GM12878 (cell line): ENCODE measurements around the gene SYNE4. TPM values are rescaled to one million over a fixed set of nuclear protein-coding genes. Genes with fewer than 3 reads are reported as not detected.
A peak's percentile ranks its signal among the peaks of the same experiment; 100 is the strongest.

Experiments used
- ATAC-seq: fragments of 200-7000 bp; cut with Tn5 transposase; 3 replicates; pipeline ENCODE4 v1.9.1; 2020; ENCODE audit warnings: mild to moderate bottlenecking, moderate library complexity
- BruUV-seq: library from RNA; stranded (reverse); fragments of 400-500 nt; replicated peaks from 2 replicates; lab custom pipeline; 2021; lab: Mats Ljungman, UMichigan
- CTCF ChIA-PET: fragments of 300-600 bp; sonication (Branson Sonifier 250); formaldehyde crosslinking; extraction: SDS; loops from one replicate; lab custom pipeline; 2021; ENCODE audit warnings: inconsistent platforms; lab: Yijun Ruan, JAX
- POLR2A ChIA-PET: fragments of 350-600 bp; formaldehyde crosslinking; extraction: SDS; loops from one replicate; lab custom pipeline; 2021; ENCODE audit warnings: inconsistent platforms; lab: Charles Lee
- RAD21 ChIA-PET: fragments of 300-600 bp; sonication (Branson Sonifier 250); formaldehyde crosslinking; loops from one replicate; lab custom pipeline; 2023; ENCODE audit warnings: antibody characterized with exemption; ENCODE audit not compliant: unreplicated experiment; lab: Charles Lee
- SMC1A ChIA-PET: fragments of 300-600 bp; sonication (Branson Sonifier 250); formaldehyde crosslinking; loops from one replicate; lab custom pipeline; 2023; ENCODE audit not compliant: unreplicated experiment, uncharacterized antibody; lab: Charles Lee
- DNase-seq: peaks from one replicate; pipeline ENCODE4 v3.0.0-alpha.2; 2011; ENCODE audit warnings: low read depth, low spot score
- FAIRE-seq: peaks from 3 replicates; lab custom pipeline; 2011; peaks lifted over from hg19 to GRCh38; lab: Jason Lieb, UNC
- H2AFZ ChIP-seq: 2 replicates; pipeline ENCODE4 v1.6.0; 2011; ENCODE audit warnings: low read depth, low read length, control low read depth; ENCODE audit not compliant: control insufficient read depth
- H3K27ac ChIP-seq: 2 replicates; pipeline ENCODE4 v1.5.1; 2011; ENCODE audit warnings: control low read depth; ENCODE audit not compliant: control insufficient read depth, insufficient read depth
- H3K27me3 ChIP-seq, 2 experiments: replicated peaks in 1 of 2; 2 replicates each; pipeline versions ENCODE4 v1.6.0 to v1.6.1; 2011; ENCODE audit warnings: low read length in 1 of 2; ENCODE audit not compliant: control insufficient read depth in 2 of 2, insufficient read depth in 2 of 2
- H3K36me3 ChIP-seq, 2 experiments: 2 replicates each; pipeline ENCODE4 v1.5.1; 2011; ENCODE audit warnings: low read length in 1 of 2; ENCODE audit not compliant: control insufficient read depth in 2 of 2, insufficient read depth in 2 of 2
- H3K4me1 ChIP-seq: 2 replicates; pipeline ENCODE4 v1.6.1; 2011; ENCODE audit warnings: mild to moderate bottlenecking, low read length, moderate library complexity, mixed read lengths; ENCODE audit not compliant: control insufficient read depth, insufficient read depth
- H3K4me2 ChIP-seq: 2 replicates; pipeline ENCODE4 v1.6.0; 2011; ENCODE audit warnings: control low read depth; ENCODE audit not compliant: control insufficient read depth, insufficient read depth
- H3K4me3 ChIP-seq: fragments of 200-600 bp; sonication (generic); 2 replicates; pipeline ENCODE4 v1.5.1; 2016
- H3K79me2 ChIP-seq: 2 replicates; pipeline ENCODE4 v1.6.0; 2011; ENCODE audit warnings: low read length; ENCODE audit not compliant: control insufficient read depth, insufficient read depth
- H3K9ac ChIP-seq: 2 replicates; pipeline ENCODE4 v1.8.0; 2011; ENCODE audit warnings: low read length, control low read depth, mixed read lengths; ENCODE audit not compliant: control insufficient read depth, insufficient read depth
- H3K9me3 ChIP-seq: replicated peaks from 3 replicates; pipeline ENCODE4 v1.5.1; 2011; ENCODE audit warnings: mild to moderate bottlenecking, low read length; ENCODE audit not compliant: control insufficient read depth, insufficient read depth
- H4K20me1 ChIP-seq: 2 replicates; pipeline ENCODE4 v1.6.0; 2011; ENCODE audit not compliant: control insufficient read depth, insufficient read depth
- BACH1 ChIP-seq: fragments of 450-650 bp; IDR thresholded peaks from 2 replicates; pipeline ENCODE4 v1.6.1; 2017; ENCODE audit warnings: mild to moderate bottlenecking, borderline replicate concordance
- BHLHE40 ChIP-seq, 2 experiments: fragments of 450-650 bp in 1 of 2; IDR thresholded peaks; 2 replicates each; pipeline ENCODE4 v1.6.1; 2011 to 2017; ENCODE audit warnings: low read depth in 2 of 2, borderline replicate concordance in 1 of 2, improper control_type of control experiment in 1 of 2, low read length in 1 of 2, mild to moderate bottlenecking in 1 of 2
- DPF2 ChIP-seq: fragments of 450-650 bp; IDR thresholded peaks from 2 replicates; pipeline ENCODE4 v1.6.1; 2017; ENCODE audit warnings: mild to moderate bottlenecking
- GATAD2B ChIP-seq: fragments of 450-650 bp; conservative IDR thresholded peaks from 2 replicates; pipeline ENCODE4 v1.6.1; 2017; ENCODE audit warnings: low read depth, mild to moderate bottlenecking, moderate library complexity
- IKZF1 ChIP-seq: fragments of 450-650 bp; conservative IDR thresholded peaks from 2 replicates; pipeline ENCODE4 v1.6.1; 2017; ENCODE audit warnings: antibody characterized with exemption, mild to moderate bottlenecking
- IRF5 ChIP-seq: fragments of 450-650 bp; IDR thresholded peaks from 2 replicates; pipeline ENCODE4 v1.6.1; 2017; ENCODE audit warnings: borderline replicate concordance
- LARP7 ChIP-seq: fragments of 450-650 bp; IDR thresholded peaks from 2 replicates; pipeline ENCODE4 v1.6.1; 2017; ENCODE audit warnings: mild to moderate bottlenecking
- SMARCA5 ChIP-seq: fragments of 450-650 bp; IDR thresholded peaks from 2 replicates; pipeline ENCODE4 v1.6.1; 2017; ENCODE audit warnings: mild to moderate bottlenecking
- TBL1XR1 ChIP-seq: IDR thresholded peaks from 2 replicates; pipeline ENCODE4 v1.6.1; 2012; ENCODE audit warnings: low read depth, low read length, improper control_type of control experiment
- ZNF687 ChIP-seq: fragments of 450-650 bp; IDR thresholded peaks from 2 replicates; pipeline ENCODE4 v1.6.1; 2017; ENCODE audit warnings: mild to moderate bottlenecking, moderate library complexity
- ZSCAN29 ChIP-seq: fragments of 450-650 bp; IDR thresholded peaks from 2 replicates; pipeline ENCODE4 v1.6.1; 2017; ENCODE audit warnings: mild to moderate bottlenecking, moderate library complexity
- WGBS: methylation state at CpG from one replicate; pipeline ENCODE4 v1.1.6; 2016; ENCODE audit warnings: low lambda C conversion rate; ENCODE audit not compliant: insufficient replicate concordance, insufficient coverage; ENCODE audit errors: missing lambda C conversion rate; 5-methylcytosine and 5-hydroxymethylcytosine counted together
- in situ Hi-C: fragments of 300-500 bp; cut with MboI; formaldehyde crosslinking; loops from 9 replicates; pipeline ENCODE4 v1.14.3; 2018; ENCODE audit warnings: mixed read lengths
- intact Hi-C: fragments of 100-400 bp; cut with micrococcal nuclease; formaldehyde crosslinking; loops from one replicate; pipeline ENCODE4 v1.14.2; 2022; ENCODE audit not compliant: unreplicated experiment
- polyA plus RNA-seq, 11 experiments: library from polyadenylated mRNA; depleted of rRNA in 4 of 11; unstranded in 6 of 11; stranded (reverse) in 5 of 11; fragments of >200 nt; fragmentation: Nextera tagmentation in 4 of 11; fragmentation: Illumina TruSeq in 1 of 11; extraction: Ambion mirVana in 4 of 11; extraction: Trizol in 1 of 11; gene quantifications; 1 replicate in 1 of 11; 2 replicates in 10 of 11; pipeline versions ENCODE4 v1.2.1 to v1.2.3, GENCODE V29; 2011 to 2016; ENCODE audit warnings: inconsistent platforms in 2 of 11, missing spikeins in 2 of 11, low read depth in 1 of 11
- total RNA-seq, 4 experiments: library from RNA; depleted of rRNA in 3 of 4; stranded (reverse); fragments of >200 nt in 3 of 4; fragmentation: Illumina TruSeq in 1 of 4; extraction: Trizol in 1 of 4; gene quantifications; 2 replicates each; pipeline versions ENCODE4 v1.2.1 to v1.2.3, GENCODE V29; 2013 to 2021
- TF ChIP-seq, protein P1 (sequence below): fragments of 450-650 bp; IDR thresholded peaks from 2 replicates; pipeline ENCODE4 v1.6.1; 2014; ENCODE audit warnings: mild to moderate bottlenecking
- TF ChIP-seq, protein P2 (sequence below): fragments of 450-650 bp; conservative IDR thresholded peaks from 2 replicates; pipeline ENCODE4 v1.6.1; 2017; ENCODE audit warnings: mild to moderate bottlenecking, moderate library complexity

Gene SYNE4
- total and polyA plus RNA-seq, 10 of the 15 experiments (the other 5 are each of a cell fraction or from before 2014, with no cell fraction given), result 0.35 to 1.2 (median 0.71) TPM

- Histone ChIP-seq H3K79me2 (peaks cover 9% of the 10 kb centered on the region), H3K27me3 (no peaks in the 10 kb centered on the region), H3K36me3 (no peaks in the 10 kb centered on the region), H3K9me3 (no peaks in the 10 kb centered on the region), H3K27ac (no peak overlapping the region), H3K4me3 (peak overlapping the region; percentile 47; the same call in 1 of the 2 replicates), H3K4me1 (no peaks in the 10 kb centered on the region; the same call in 1 of the 2 replicates), H2AFZ (no peak overlapping the region), H4K20me1 (no peaks in the 10 kb centered on the region), H3K4me2 (peak overlapping the region; percentile 66; the same call in 1 of the 2 replicates), H3K9ac (no peak overlapping the region)
- ATAC-seq, result peak; percentile 61
- SMC1A ChIA-PET, result interaction anchor here (0.6 kb wide), 1 partner anchor 35 kb away, joined by 3 read pairs; no protein-coding TSS in a partner anchor
- no TSS peak for BruUV-seq
- no peak for DNase-seq
- WGBS, result 7% methylated on average over 43 of the region's 50 CpGs
- TF ChIP-seq, protein P1, sequence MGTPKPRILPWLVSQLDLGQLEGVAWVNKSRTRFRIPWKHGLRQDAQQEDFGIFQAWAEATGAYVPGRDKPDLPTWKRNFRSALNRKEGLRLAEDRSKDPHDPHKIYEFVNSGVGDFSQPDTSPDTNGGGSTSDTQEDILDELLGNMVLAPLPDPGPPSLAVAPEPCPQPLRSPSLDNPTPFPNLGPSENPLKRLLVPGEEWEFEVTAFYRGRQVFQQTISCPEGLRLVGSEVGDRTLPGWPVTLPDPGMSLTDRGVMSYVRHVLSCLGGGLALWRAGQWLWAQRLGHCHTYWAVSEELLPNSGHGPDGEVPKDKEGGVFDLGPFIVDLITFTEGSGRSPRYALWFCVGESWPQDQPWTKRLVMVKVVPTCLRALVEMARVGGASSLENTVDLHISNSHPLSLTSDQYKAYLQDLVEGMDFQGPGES, result no peak
- TF ChIP-seq SMARCA5 (0 out of 2 replicates have a peak, but pooled peaks have one; percentile 31), IRF5 (no peak), IKZF1 (peak; percentile 57), DPF2 (0 out of 2 replicates have a peak, but pooled peaks have one; percentile 49), LARP7 (peak; percentile 25; the same call in 1 of the 2 replicates), TBL1XR1 (no peak), ZNF687 (peak; percentile 62), ZSCAN29 (peak; percentile 99), BACH1 (peak; percentile 71), GATAD2B (peak; percentile 48; the same call in 1 of the 2 replicates), BHLHE40 (IDR thresholded peaks at IDR 0.05; ENCODE audit: borderline replicate concordance in 1 of 2, low read depth in 2 of 2, low read length in 1 of 2) (peak in 1 of 2 experiments; percentile 56; a peak in 2 of 4 replicates)
- TF ChIP-seq, protein P2, sequence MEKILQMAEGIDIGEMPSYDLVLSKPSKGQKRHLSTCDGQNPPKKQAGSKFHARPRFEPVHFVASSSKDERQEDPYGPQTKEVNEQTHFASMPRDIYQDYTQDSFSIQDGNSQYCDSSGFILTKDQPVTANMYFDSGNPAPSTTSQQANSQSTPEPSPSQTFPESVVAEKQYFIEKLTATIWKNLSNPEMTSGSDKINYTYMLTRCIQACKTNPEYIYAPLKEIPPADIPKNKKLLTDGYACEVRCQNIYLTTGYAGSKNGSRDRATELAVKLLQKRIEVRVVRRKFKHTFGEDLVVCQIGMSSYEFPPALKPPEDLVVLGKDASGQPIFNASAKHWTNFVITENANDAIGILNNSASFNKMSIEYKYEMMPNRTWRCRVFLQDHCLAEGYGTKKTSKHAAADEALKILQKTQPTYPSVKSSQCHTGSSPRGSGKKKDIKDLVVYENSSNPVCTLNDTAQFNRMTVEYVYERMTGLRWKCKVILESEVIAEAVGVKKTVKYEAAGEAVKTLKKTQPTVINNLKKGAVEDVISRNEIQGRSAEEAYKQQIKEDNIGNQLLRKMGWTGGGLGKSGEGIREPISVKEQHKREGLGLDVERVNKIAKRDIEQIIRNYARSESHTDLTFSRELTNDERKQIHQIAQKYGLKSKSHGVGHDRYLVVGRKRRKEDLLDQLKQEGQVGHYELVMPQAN, result peak; percentile 36; the same call in 1 of the 2 replicates
- CTCF ChIA-PET, result interaction anchor here (1.7 kb wide), 1 partner anchor 11 kb away, joined by 6 read pairs; no protein-coding TSS in a partner anchor
- in situ Hi-C loops (no loop called here), intact Hi-C loops (no loop called here)
- RAD21 ChIA-PET, result no interaction called here
- FAIRE-seq, result no peak
- POLR2A ChIA-PET, result interaction anchor here (1.5 kb wide), 1 partner anchor 12 kb away, joined by 5 read pairs; no protein-coding TSS in a partner anchor
Measured at GRCh38 chr19:36009220-36009619, 607 bp upstream of the SYNE4 start.
